IMR-90 (cell line): Measurements from ENCODE around the gene CD320. TPM values are rescaled to one million over a fixed set of nuclear protein-coding genes. Genes with fewer than 3 reads are reported as not detected.

ENCODE experiments used
- ATAC-seq: fragments of 200-7000 bp; cut with Tn5 transposase; 2 replicates; pipeline ENCODE4 v1.9.1; 2020; ENCODE audit warnings: low read depth, mild to moderate bottlenecking, moderate library complexity
- BruUV-seq: library from RNA; stranded (reverse); fragments of 400-500 nt; replicated peaks from 2 replicates; lab custom pipeline; 2021; lab: Mats Ljungman, UMichigan
- CTCF ChIA-PET: fragments of 300-600 bp; formaldehyde crosslinking; extraction: SDS; loops from one replicate; lab custom pipeline; 2021; ENCODE audit warnings: antibody characterized with exemption; lab: Yijun Ruan, JAX
- POLR2A ChIA-PET: fragments of 300-600 bp; sonication (Branson Sonifier 250); formaldehyde crosslinking; loops from one replicate; lab custom pipeline; 2022; ENCODE audit warnings: antibody characterized with exemption; ENCODE audit not compliant: unreplicated experiment; lab: Charles Lee
- DNase-seq: peaks from one replicate; pipeline ENCODE4 v3.0.0; 2013
- H2AFZ ChIP-seq: replicated peaks from 2 replicates; pipeline ENCODE3; 2013; ENCODE audit warnings: low read length, mild to moderate bottlenecking; ENCODE audit not compliant: poor library complexity
- H2AK5ac ChIP-seq: 2 replicates; pipeline ENCODE4 v1.6.1; 2013; ENCODE audit warnings: low read depth, low read length, inconsistent platforms
- H2AK9ac ChIP-seq: replicated peaks from 2 replicates; pipeline ENCODE3; 2013; ENCODE audit warnings: mild to moderate bottlenecking, low read depth, low read length, moderate library complexity; ENCODE audit not compliant: poor library complexity
- H2BK120ac ChIP-seq: 2 replicates; pipeline ENCODE4 v1.6.1; 2013; ENCODE audit warnings: low read depth, low read length, inconsistent platforms
- H2BK15ac ChIP-seq: 3 replicates; pipeline ENCODE4 v1.6.1; 2013; ENCODE audit warnings: low read depth, low read length, inconsistent platforms
- H2BK20ac ChIP-seq: 2 replicates; pipeline ENCODE4 v1.6.1; 2013; ENCODE audit warnings: low read depth, mild to moderate bottlenecking, inconsistent platforms, low read length, moderate library complexity
- H2BK5ac ChIP-seq: 2 replicates; pipeline ENCODE4 v1.6.1; 2013; ENCODE audit warnings: mild to moderate bottlenecking, low read depth, low read length, inconsistent platforms; ENCODE audit not compliant: poor library complexity, severe bottlenecking
- H3K14ac ChIP-seq: replicated peaks from 2 replicates; pipeline ENCODE4 v1.6.1; 2013; ENCODE audit warnings: low read depth, low read length, inconsistent platforms
- H3K18ac ChIP-seq: 2 replicates; pipeline ENCODE4 v1.6.1; 2013; ENCODE audit warnings: low read depth, low read length, control low read depth
- H3K23ac ChIP-seq: 2 replicates; pipeline ENCODE4 v1.6.1; 2013; ENCODE audit warnings: low read depth, low read length, inconsistent platforms
- H3K27ac ChIP-seq: 2 replicates; pipeline ENCODE4 v1.5.1; 2013; ENCODE audit warnings: mild to moderate bottlenecking, control low read depth, low read length; ENCODE audit not compliant: insufficient read depth
- H3K27me3 ChIP-seq: 2 replicates; pipeline ENCODE4 v1.6.1; 2013; ENCODE audit warnings: low read length; ENCODE audit not compliant: control insufficient read depth, insufficient read depth
- H3K36me3 ChIP-seq: 2 replicates; pipeline ENCODE4 v1.6.1; 2013; ENCODE audit warnings: low read length, mixed read lengths; ENCODE audit not compliant: control insufficient read depth, insufficient read depth
- H3K4ac ChIP-seq: 2 replicates; pipeline ENCODE4 v1.6.1; 2013; ENCODE audit warnings: low read depth, low read length, inconsistent platforms
- H3K4me1 ChIP-seq: 2 replicates; pipeline ENCODE4 v1.6.1; 2013; ENCODE audit warnings: low read length, mixed read lengths; ENCODE audit not compliant: control insufficient read depth, insufficient read depth
- H3K4me2 ChIP-seq: 2 replicates; pipeline ENCODE4 v1.6.1; 2013; ENCODE audit warnings: low read depth, mild to moderate bottlenecking, control low read depth, low read length, moderate library complexity
- H3K4me3 ChIP-seq: 2 replicates; pipeline ENCODE4 v1.5.1; 2013; ENCODE audit warnings: low read depth, mild to moderate bottlenecking, control low read depth, low read length, moderate library complexity; ENCODE audit not compliant: insufficient read depth
- H3K56ac ChIP-seq: 2 replicates; pipeline ENCODE4 v1.6.1; 2013; ENCODE audit warnings: low read length, inconsistent platforms; ENCODE audit not compliant: insufficient read depth; ENCODE audit errors: extremely low read depth
- H3K79me1 ChIP-seq, 2 experiments: 2 replicates each; pipeline ENCODE4 v1.6.1; 2013; ENCODE audit warnings: low read length in 2 of 2, inconsistent platforms in 1 of 2, low read depth in 1 of 2
- H3K9ac ChIP-seq: 2 replicates; pipeline ENCODE4 v1.6.1; 2013; ENCODE audit warnings: low read depth, low read length, control low read depth
- H3K9me1 ChIP-seq: 2 replicates; pipeline ENCODE4 v1.6.1; 2013; ENCODE audit warnings: low read length, inconsistent platforms; ENCODE audit not compliant: insufficient read depth
- H3K9me3 ChIP-seq: 2 replicates; pipeline ENCODE4 v1.6.1; 2013; ENCODE audit warnings: low read length; ENCODE audit not compliant: control insufficient read depth, insufficient read depth
- H4K20me1 ChIP-seq: 2 replicates; pipeline ENCODE4 v1.6.1; 2013; ENCODE audit warnings: low read length, inconsistent platforms; ENCODE audit not compliant: insufficient read depth
- H4K5ac ChIP-seq: 2 replicates; pipeline ENCODE4 v1.6.1; 2013; ENCODE audit warnings: mild to moderate bottlenecking, low read depth, low read length, control low read depth
- H4K8ac ChIP-seq, 2 experiments: 2 replicates each; pipeline ENCODE4 v1.6.1; 2013; ENCODE audit warnings: low read depth in 2 of 2, low read length in 2 of 2, control low read depth in 1 of 2, inconsistent platforms in 1 of 2
- H4K91ac ChIP-seq: 2 replicates; pipeline ENCODE4 v1.6.1; 2013; ENCODE audit warnings: low read depth, low read length, inconsistent platforms; ENCODE audit not compliant: insufficient read depth
- BHLHE40 ChIP-seq: fragments of 150-350 bp; IDR thresholded peaks from 2 replicates; pipeline ENCODE4 v1.6.1; 2016; ENCODE audit warnings: mild to moderate bottlenecking, low read depth, low read length
- CEBPB ChIP-seq: IDR thresholded peaks from 2 replicates; pipeline ENCODE4 v1.6.1; 2012; ENCODE audit warnings: low read depth, low read length, improper control_type of control experiment
- MXI1 ChIP-seq: IDR thresholded peaks from 2 replicates; pipeline ENCODE4 v1.6.1; 2012; ENCODE audit warnings: low read depth, mild to moderate bottlenecking, low read length, moderate library complexity, borderline replicate concordance
- POLR2A ChIP-seq: IDR thresholded peaks from 2 replicates; pipeline ENCODE4 v1.6.1; 2012; ENCODE audit warnings: mild to moderate bottlenecking, low read depth, low read length
- RAD21 ChIP-seq: IDR thresholded peaks from 2 replicates; pipeline ENCODE4 v1.6.1; 2012; ENCODE audit warnings: low read length, improper control_type of control experiment
- SMC3 ChIP-seq: fragments of 150-350 bp; IDR thresholded peaks from 2 replicates; pipeline ENCODE4 v1.6.1; 2016; ENCODE audit warnings: low read depth, mild to moderate bottlenecking, antibody characterized with exemption, low read length, moderate library complexity
- WGBS, 2 experiments: methylation state at CpG; one replicate each; pipeline versions ENCODE4 v1.1.5 to v1.1.7; 2013; ENCODE audit warnings: missing lambda C conversion rate in 2 of 2; ENCODE audit not compliant: insufficient read length in 1 of 2; ENCODE audit errors: extremely low coverage in 2 of 2; 5-methylcytosine and 5-hydroxymethylcytosine counted together
- dilution Hi-C: fragments of 300-500 bp; cut with HindIII; formaldehyde crosslinking; loops from one replicate; pipeline ENCODE4 v1.14.3; 2018; ENCODE audit warnings: low sequenced_read_pairs; ENCODE audit not compliant: unreplicated experiment
- in situ Hi-C: fragments of 300-500 bp; cut with MboI; formaldehyde crosslinking; loops from 3 replicates; pipeline ENCODE4 v1.14.3; 2019; ENCODE audit warnings: low sequenced_read_pairs, inconsistent platforms, mixed read lengths
- intact Hi-C: fragments of 100-400 bp; cut with micrococcal nuclease; formaldehyde crosslinking; loops from 2 replicates; pipeline ENCODE4 v1.10.0; 2022
- polyA plus RNA-seq, 3 experiments: library from polyadenylated mRNA; depleted of rRNA; stranded (reverse); fragments of >200 nt; gene quantifications; 2 replicates each; pipeline ENCODE4 v1.2.3, GENCODE V29; 2012; ENCODE audit warnings: low replicate concordance in 1 of 3
- total RNA-seq: library from RNA; depleted of rRNA; stranded (reverse); fragments of >200 nt; gene quantifications from 2 replicates; pipeline ENCODE4 v1.2.3, GENCODE V29; 2012

Gene CD320
- total and polyA plus RNA-seq, 2 of the 4 experiments (the other 2 are of a cell fraction): 13.3 to 78.5 TPM

- CTCF ChIA-PET: no interaction called here
- dilution Hi-C loops: no loop called here
- Histone ChIP-seq H3K9me1 (peaks cover 8% of the 10 kb centered on the region; the same call in 1 of the 2 replicates), H3K36me3 (peaks cover 13% of the 10 kb centered on the region), H3K27ac (peak overlapping the region; percentile 83), H3K4me2 (peak overlapping the region; percentile 99), H2BK120ac (no peak overlapping the region), H2AK5ac (peak overlapping the region; percentile 87), H3K79me1 (peaks cover 29 to 55% of the 10 kb centered on the region in 2 experiments), H4K20me1 (peaks cover 31% of the 10 kb centered on the region), H2BK15ac (no peak overlapping the region), H3K4ac (peak overlapping the region; percentile 38), H4K8ac (peak overlapping the region; percentile 6 to 71; a peak in 1 of 4 replicates), H2BK5ac (peak overlapping the region; percentile 22), H4K91ac (peak overlapping the region; percentile 70; the same call in 1 of the 2 replicates), H3K23ac (peak overlapping the region; percentile 77), H2AK9ac (peak overlapping the region; percentile 99), H3K4me1 (peaks cover 9% of the 10 kb centered on the region), H2BK20ac (no peak overlapping the region), H2AFZ (peak overlapping the region; percentile 93), H3K56ac (peak overlapping the region; percentile 32), H3K9ac (peak overlapping the region; percentile 79), H3K4me3 (peak overlapping the region; percentile 82), H3K27me3 (no peaks in the 10 kb centered on the region), H3K18ac (no peak overlapping the region), H3K14ac (peak overlapping the region; percentile 91), H3K9me3 (peaks cover 5% of the 10 kb centered on the region), H4K5ac (peak overlapping the region; percentile 1; the same call in 1 of the 2 replicates)
- 3% methylated on average over 6 of the region's 30 CpGs; no CpG with 5 or more reads in 1 of the 2 experiments for WGBS, 2 experiments
- DNase-seq: no peak
- POLR2A ChIA-PET: interaction anchor here (0.6 kb wide), 1 partner anchor 825 kb away, joined by 3 read pairs; no protein-coding TSS in a partner anchor
- TF ChIP-seq BHLHE40 (no peak), SMC3 (no peak), MXI1 (no peak), CEBPB (no peak), RAD21 (no peak), POLR2A (no peak)
- BruUV-seq: no TSS peak
- intact Hi-C loops: no loop called here
- in situ Hi-C loops: loop anchor here (5.0 kb wide), 1 partner anchor 255 kb away; the partner anchor contains the start of gene MYO1F
- no peak for ATAC-seq
Measured at GRCh38 chr19:8321986-8322637, 14.0 kb upstream of the CD320 start.
